Pancreas (tissue), 10 donors: Measurements from ENCODE around the gene BEST4. TPM values are rescaled to one million over a fixed set of nuclear protein-coding genes. Genes with fewer than 3 reads are reported as not detected.
A peak's percentile ranks its signal among the peaks of the same experiment; 100 is the strongest.

ENCODE experiments used
- ATAC-seq, 4 donors: fragments of 200-7000 bp; cut with Tn5 transposase; one replicate each; pipeline versions ENCODE4 v1.8.0 to v1.9.1; 2020; ENCODE audit warnings: mild to moderate bottlenecking in 4 of 4, moderate library complexity in 4 of 4
- DNase-seq, 6 donors: peaks; one replicate each; pipeline ENCODE4 v3.0.0-alpha.2; 2020
- FAIRE-seq: peaks from 2 replicates; lab custom pipeline; 2012; peaks lifted over from hg19 to GRCh38; lab: Jason Lieb, UNC
- H3K27ac ChIP-seq, 4 donors: fragments of 200-600 bp; sonication (generic); 1 replicate in 3 of 4; 2 replicates in 1 of 4; pipeline versions ENCODE4 v1.5.0 to v1.8.0; 2020
- H3K27me3 ChIP-seq, 4 donors: fragments of 200-600 bp; one replicate each; pipeline ENCODE4 v1.8.0; 2021
- H3K36me3 ChIP-seq, 3 donors: fragments of 200-600 bp; sonication (generic) in 1 of 3; one replicate each; pipeline versions ENCODE4 v1.5.0 to v1.8.0; 2020 to 2021
- H3K4me1 ChIP-seq, 3 donors: fragments of 200-600 bp; one replicate each; pipeline ENCODE4 v1.8.0; 2021
- H3K4me3 ChIP-seq, 4 donors: fragments of 200-600 bp; sonication (generic) in 2 of 4; one replicate each; pipeline versions ENCODE4 v1.5.0 to v1.8.0; 2020 to 2021
- H3K9me3 ChIP-seq, 4 donors: fragments of 200-600 bp; one replicate each; pipeline ENCODE4 v1.8.0; 2021
- WGBS, 2 donors: extraction: QIAGEN DNeasy Blood & Tissue Kit; methylation state at CpG; one replicate each; pipeline ENCODE4 v1.1.7; 2013; 5-methylcytosine and 5-hydroxymethylcytosine counted together
- intact Hi-C, 3 donors: fragments of 100-400 bp; cut with DNase I; formaldehyde crosslinking; loops; one replicate each; pipeline versions ENCODE4 v1.11.1 to v1.14.2; 2022
- polyA plus RNA-seq, 2 donors: library from polyadenylated mRNA; stranded (reverse); fragments of 200-250 nt; gene quantifications; one replicate each; pipeline ENCODE4 v1.2.3, GENCODE V29; 2013
- total RNA-seq, 6 donors: library from RNA; stranded (reverse); fragmentation: NEBNext Ultra II Directional in 4 of 6; extraction: Animal tissue kit (Norgen Biotek cat#: 25700) in 4 of 6; gene quantifications; one replicate each; pipeline versions ENCODE4 v1.2.1 to v1.2.4, GENCODE V29; 2021 to 2023
- TF ChIP-seq, protein P1 (sequence below), 4 donors: fragments of 200-600 bp; sonication (generic) in 3 of 4; IDR thresholded peaks; one replicate each; pipeline versions ENCODE4 v1.5.0 to v1.8.0; 2021; ENCODE audit warnings: antibody characterized with exemption in 4 of 4
- donor health status: healthy with polysubstance abuse.
- donor health status: DM: no; HTN: no; CAD: no; lungs with moderate emphysema.
- donor health status: DM: no; HTN: no; CAD: no.
- donor health status: control.
- donor health status: control.
- donor health status: Bipolar disorder and iron deficiency.
- donor health status: DM: yes; HTN: yes; CAD: no.
- donor health status: DM: no; HTN: no; CAD: no.
- donor health status: DM: no; HTN: no; CAD: no.
- donor health status: DM: yes; HTN: yes; CAD: no.

BEST4 gene
- total and polyA plus RNA-seq, 8 donors = 0.12 to 0.68 (median 0.36) TPM

DNA sequence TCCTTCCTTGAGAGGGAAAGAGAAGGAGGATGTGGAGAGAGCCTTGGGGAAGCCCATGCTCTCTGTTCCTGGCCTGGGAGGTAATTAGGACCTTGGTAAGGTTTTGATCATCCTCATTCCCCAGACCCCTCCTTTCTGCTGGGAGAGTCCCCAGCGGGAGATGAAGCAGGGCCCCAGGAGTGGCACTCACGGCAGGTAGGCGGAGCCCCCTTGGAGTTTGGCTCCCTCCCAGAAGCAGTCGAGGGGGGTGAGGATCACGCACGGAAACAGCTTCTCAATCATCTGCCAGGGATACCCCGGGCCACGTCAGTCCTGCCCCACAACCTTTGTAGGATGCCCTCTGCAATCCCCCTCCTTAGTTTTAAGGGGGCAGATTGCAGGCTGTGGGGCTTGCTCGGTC lies 43.5 kb upstream of the BEST4 start:
- intact Hi-C loops = loop anchor here in 1 of 3 donors (10.0 kb wide), 1 partner anchor 173 kb away; no protein-coding TSS in a partner anchor
- H3K36me3 ChIP-seq = no peaks in the 10 kb centered on the region
- TF ChIP-seq, protein P1, sequence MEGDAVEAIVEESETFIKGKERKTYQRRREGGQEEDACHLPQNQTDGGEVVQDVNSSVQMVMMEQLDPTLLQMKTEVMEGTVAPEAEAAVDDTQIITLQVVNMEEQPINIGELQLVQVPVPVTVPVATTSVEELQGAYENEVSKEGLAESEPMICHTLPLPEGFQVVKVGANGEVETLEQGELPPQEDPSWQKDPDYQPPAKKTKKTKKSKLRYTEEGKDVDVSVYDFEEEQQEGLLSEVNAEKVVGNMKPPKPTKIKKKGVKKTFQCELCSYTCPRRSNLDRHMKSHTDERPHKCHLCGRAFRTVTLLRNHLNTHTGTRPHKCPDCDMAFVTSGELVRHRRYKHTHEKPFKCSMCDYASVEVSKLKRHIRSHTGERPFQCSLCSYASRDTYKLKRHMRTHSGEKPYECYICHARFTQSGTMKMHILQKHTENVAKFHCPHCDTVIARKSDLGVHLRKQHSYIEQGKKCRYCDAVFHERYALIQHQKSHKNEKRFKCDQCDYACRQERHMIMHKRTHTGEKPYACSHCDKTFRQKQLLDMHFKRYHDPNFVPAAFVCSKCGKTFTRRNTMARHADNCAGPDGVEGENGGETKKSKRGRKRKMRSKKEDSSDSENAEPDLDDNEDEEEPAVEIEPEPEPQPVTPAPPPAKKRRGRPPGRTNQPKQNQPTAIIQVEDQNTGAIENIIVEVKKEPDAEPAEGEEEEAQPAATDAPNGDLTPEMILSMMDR (IDR thresholded peaks at IDR 0.05) = no peak
- H3K4me1 ChIP-seq = no peaks in the 10 kb centered on the region
- 49 to 55% methylated on average over 9 of the region's 9 CpGs for WGBS, 2 donors
- H3K4me3 ChIP-seq = no peak overlapping the region
- DNase-seq (peak in 1 of 6 donors; percentile 12), ATAC-seq (no peak), FAIRE-seq (no peak)
- no peak overlapping the region for H3K27ac ChIP-seq
- no peaks in the 10 kb centered on the region for H3K27me3 ChIP-seq
- H3K9me3 ChIP-seq = no peaks in the 10 kb centered on the region

DNA sequence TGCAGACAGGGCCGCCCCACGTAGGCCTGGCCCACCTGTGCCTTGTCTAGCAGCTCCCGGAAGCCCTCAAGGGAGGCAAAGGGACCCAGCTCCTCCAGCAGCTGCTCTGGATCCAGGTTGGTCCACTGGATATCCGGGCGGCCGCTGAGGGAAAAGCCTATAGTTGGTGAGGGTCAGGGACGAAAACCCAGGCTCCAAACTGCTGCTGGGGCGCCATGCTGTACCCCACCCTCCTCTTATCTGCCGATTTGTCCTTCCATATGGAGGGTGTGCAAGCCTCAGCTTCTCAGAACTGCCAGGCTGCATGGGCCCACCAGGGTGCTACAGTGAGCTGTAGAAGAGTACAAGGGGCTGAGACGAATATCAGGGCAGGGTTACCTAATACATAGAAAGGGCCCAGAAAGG lies 42.9 kb upstream of the BEST4 start:
- no peak for ATAC-seq
- Histone ChIP-seq H3K4me1 (no peaks in the 10 kb centered on the region), H3K27me3 (no peaks in the 10 kb centered on the region), H3K9me3 (no peaks in the 10 kb centered on the region), H3K27ac (no peak overlapping the region), H3K36me3 (no peaks in the 10 kb centered on the region), H3K4me3 (no peak overlapping the region)
- no peak for FAIRE-seq
- WGBS, 2 donors = 79 to 89% methylated on average over 10 of the region's 10 CpGs
- intact Hi-C loops = loop anchor here in 1 of 3 donors (10.0 kb wide), 1 partner anchor 174 kb away; no protein-coding TSS in a partner anchor
- TF ChIP-seq, protein P1 (IDR thresholded peaks at IDR 0.05) = no peak
- peak in 1 of 6 donors; percentile 10 for DNase-seq

DNA sequence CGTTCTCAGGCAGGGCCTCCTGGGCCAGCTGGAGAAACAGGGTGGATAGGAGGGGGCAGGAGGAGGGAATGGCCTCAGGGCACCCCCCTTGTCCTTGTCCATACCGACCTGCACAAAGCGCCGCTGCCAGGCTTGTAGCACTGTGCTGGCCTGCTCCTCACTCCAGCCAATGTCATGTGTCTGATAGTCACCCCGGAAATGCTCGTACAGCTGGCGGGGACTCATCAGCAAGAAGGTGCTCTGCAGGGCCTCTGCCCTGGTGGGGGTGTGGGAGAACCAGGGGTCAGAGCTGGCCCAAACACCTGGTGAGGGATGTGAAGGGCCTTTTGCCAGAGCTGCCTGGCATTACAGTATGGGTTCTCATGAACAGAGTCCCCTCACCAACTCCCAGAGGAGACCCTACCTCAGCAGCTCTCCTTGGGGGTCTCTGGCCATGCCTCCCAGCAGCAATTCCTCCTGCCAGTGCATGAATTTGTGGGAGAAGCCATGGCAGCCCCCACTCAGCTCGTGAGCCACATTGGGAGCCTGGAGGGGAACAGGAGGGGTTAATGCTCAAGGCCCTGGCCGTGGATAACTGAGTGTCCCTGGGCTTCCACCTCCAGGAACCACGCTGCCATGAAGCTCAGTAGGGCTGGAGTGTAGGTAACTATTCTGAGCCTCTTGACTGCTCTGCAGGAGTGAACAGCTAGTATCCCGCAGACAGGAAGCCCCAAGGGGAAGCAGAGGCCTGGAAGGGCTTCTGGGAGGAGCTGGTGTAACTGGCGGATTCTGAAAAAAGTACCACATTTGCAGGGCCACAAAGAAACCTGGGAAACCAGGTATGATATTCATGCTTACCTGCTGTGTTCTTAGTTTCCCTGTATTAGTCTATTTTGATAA lies 41.8 kb upstream of the BEST4 start:
- Histone ChIP-seq H3K9me3 (no peaks in the 10 kb centered on the region), H3K36me3 (no peaks in the 10 kb centered on the region), H3K27me3 (no peaks in the 10 kb centered on the region), H3K27ac (no peak overlapping the region), H3K4me3 (no peak overlapping the region), H3K4me1 (no peaks in the 10 kb centered on the region)
- FAIRE-seq (no peak), DNase-seq (peak in 1 of 6 donors; percentile 14), ATAC-seq (no peak)
- TF ChIP-seq, protein P1 (IDR thresholded peaks at IDR 0.05) = no peak
- intact Hi-C loops = loop anchor here in 1 of 3 donors (10.0 kb wide), 1 partner anchor 175 kb away; no protein-coding TSS in a partner anchor
- 85 to 86% methylated on average over 12 of the region's 12 CpGs for WGBS, 2 donors

DNA sequence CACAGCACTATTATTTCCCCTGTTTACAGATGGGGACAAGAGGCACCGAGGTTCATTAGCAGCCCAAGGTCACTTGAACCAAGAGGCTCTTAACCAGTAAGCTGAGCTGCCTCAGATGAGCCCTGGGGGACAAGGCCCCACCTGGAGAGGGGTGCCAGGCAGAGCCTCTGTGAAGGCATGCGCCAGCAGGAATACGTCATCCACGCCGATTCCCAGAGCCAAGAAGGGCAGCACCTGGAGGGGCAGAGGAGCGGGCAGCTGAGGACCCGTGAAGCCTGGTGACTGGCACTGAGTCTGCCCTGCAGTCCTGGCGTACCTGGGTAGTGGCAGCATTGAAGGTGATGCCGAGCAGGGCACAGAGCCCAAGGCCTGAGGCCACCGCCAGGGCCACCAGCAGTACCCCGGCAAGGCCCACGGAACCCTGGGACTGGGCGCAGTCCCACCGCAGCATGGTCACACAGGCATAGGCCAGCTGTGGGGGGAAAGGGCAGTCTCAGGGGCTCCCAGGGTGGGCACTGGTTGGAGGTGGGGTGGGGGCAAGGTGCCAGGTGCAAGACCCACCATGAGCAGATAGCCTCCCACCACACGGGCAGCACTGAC lies 41.0 kb upstream of the BEST4 start:
- intact Hi-C loops = no loop called here
- DNase-seq = peak in 2 of 6 donors; percentile 10 to 44
- Histone ChIP-seq H3K27ac (no peak overlapping the region), H3K4me1 (no peaks in the 10 kb centered on the region), H3K36me3 (no peaks in the 10 kb centered on the region), H3K9me3 (no peaks in the 10 kb centered on the region), H3K27me3 (no peaks in the 10 kb centered on the region), H3K4me3 (no peak overlapping the region)
- TF ChIP-seq, protein P1 (IDR thresholded peaks at IDR 0.05) = no peak
- no peak for FAIRE-seq
- ATAC-seq = no peak
- 85 to 91% methylated on average over 15 of the region's 15 CpGs for WGBS, 2 donors
